ENCODE results near the gene NANOS2. TPM values are rescaled to one million over a fixed set of nuclear protein-coding genes. Genes with fewer than 3 reads are reported as not detected.

NANOS2 gene
- total RNA-seq, 1 experiment from 2014 or later: not detected

DNA sequence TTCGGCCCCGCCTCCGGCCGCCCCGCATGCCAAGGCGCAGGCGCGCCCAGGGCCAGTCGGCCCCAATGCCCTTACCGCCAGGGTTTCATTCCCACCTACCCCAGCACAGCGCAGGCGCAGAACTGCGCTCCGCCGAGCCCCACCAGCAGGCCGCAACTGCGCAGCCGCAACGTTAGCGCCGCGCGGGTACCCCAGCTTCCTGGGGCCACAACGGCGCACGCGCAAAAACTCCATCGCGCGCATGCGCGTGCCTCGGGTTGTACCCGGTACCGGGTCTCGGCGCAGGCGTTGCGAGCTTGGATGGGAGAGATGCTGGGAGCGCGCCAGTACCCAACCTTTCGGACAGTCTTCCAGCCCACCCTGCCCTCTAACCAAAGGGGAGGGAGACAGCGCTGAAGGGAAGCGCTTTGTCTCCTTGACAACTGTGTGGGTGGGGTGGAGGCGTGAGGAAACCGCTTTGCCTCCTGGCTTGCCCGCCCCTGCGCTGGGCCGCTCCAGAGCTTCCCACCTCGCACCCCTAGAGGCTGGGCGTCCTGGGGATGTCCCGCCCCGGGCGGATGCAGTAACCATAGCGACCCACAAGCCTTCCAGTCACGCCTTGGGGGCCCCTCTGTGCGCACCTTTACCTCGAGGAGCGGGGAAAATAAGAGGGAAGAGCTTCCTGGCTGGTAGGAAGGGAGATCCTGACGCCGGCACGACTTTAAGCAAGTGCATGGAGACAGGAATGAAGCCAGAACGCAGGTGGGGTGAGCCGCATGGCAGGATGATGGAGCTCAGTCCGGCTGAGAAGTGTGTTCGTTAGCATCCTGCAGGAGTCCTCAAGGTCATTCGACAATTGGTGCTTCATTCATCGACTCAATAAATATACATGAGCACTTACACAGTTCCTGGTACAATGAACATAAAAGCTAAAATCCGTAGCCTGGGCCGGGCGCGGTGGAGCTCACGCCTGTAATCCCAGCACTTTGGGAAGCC is 11.6 kb downstream of the NANOS2 start:
- H3K27me3 ChIP-seq (ENCODE audit: low read length): no peaks in the 10 kb centered on the region
- no peaks in the 10 kb centered on the region for H3K9me2 ChIP-seq (replicated peaks; ENCODE audit: low read length)
- ChIA-PET POLR2A (ENCODE audit: unreplicated experiment) (interaction anchor here (0.5 to 0.7 kb wide), 6 partner anchors 53 to 640 kb away, joined by 3 to 19 read pairs (median 8); no protein-coding TSS in a partner anchor), CTCF (interaction anchor here (0.7 kb wide), 1 partner anchor 17 kb away, joined by 3 read pairs; the partner anchor contains the start of gene IRF2BP1)
- H3K4me1 ChIP-seq (ENCODE audit: insufficient read depth, low read length): peaks cover 11% of the 10 kb centered on the region
- no peaks in the 10 kb centered on the region for H4K20me1 ChIP-seq (ENCODE audit: low read length)
- peak overlapping the region; percentile 90 for H2AFZ ChIP-seq (ENCODE audit: low read length)
- H3K36me3 ChIP-seq (ENCODE audit: low read depth, low read length): no peaks in the 10 kb centered on the region
- H3K4me2 ChIP-seq (ENCODE audit: low read length): peak overlapping the region; percentile 85
- ATAC-seq (peak; percentile 91), DNase-seq (peak; percentile 97)
- H3K79me2 ChIP-seq (ENCODE audit: low read length): peaks cover 10% of the 10 kb centered on the region; the same call in 1 of the 2 replicates
- intact Hi-C loops (cut with micrococcal nuclease): loop anchor here (2.0 kb wide), 1 partner anchor 24 kb away; no protein-coding TSS in a partner anchor
- peak overlapping the region; percentile 85 for H3K4me3 ChIP-seq (ENCODE audit: low read length)
- no peak overlapping the region for H3K27ac ChIP-seq (ENCODE audit: low read length)
- TF ChIP-seq, protein P1, sequence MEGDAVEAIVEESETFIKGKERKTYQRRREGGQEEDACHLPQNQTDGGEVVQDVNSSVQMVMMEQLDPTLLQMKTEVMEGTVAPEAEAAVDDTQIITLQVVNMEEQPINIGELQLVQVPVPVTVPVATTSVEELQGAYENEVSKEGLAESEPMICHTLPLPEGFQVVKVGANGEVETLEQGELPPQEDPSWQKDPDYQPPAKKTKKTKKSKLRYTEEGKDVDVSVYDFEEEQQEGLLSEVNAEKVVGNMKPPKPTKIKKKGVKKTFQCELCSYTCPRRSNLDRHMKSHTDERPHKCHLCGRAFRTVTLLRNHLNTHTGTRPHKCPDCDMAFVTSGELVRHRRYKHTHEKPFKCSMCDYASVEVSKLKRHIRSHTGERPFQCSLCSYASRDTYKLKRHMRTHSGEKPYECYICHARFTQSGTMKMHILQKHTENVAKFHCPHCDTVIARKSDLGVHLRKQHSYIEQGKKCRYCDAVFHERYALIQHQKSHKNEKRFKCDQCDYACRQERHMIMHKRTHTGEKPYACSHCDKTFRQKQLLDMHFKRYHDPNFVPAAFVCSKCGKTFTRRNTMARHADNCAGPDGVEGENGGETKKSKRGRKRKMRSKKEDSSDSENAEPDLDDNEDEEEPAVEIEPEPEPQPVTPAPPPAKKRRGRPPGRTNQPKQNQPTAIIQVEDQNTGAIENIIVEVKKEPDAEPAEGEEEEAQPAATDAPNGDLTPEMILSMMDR (conservative IDR thresholded peaks at IDR 0.05; ENCODE audit: low read depth, low read length): no peak
- no peak for TF ChIP-seq EZH2 (IDR thresholded peaks at IDR 0.05; ENCODE audit: low read length, unreplicated experiment)
- TF ChIP-seq EZH2phosphoT487 (IDR thresholded peaks at IDR 0.05; ENCODE audit: borderline replicate concordance, low read length): no peak
- H3F3A ChIP-seq (ENCODE audit: low read length, unreplicated experiment): no peaks in the 10 kb centered on the region
- peak overlapping the region; percentile 33; the same call in 1 of the 2 replicates for H3K9ac ChIP-seq (ENCODE audit: low read length)
- BruUV-seq (replicated peaks): TSS peak; percentile 70
- no peaks in the 10 kb centered on the region for H3K9me3 ChIP-seq (ENCODE audit: low read length)

DNA sequence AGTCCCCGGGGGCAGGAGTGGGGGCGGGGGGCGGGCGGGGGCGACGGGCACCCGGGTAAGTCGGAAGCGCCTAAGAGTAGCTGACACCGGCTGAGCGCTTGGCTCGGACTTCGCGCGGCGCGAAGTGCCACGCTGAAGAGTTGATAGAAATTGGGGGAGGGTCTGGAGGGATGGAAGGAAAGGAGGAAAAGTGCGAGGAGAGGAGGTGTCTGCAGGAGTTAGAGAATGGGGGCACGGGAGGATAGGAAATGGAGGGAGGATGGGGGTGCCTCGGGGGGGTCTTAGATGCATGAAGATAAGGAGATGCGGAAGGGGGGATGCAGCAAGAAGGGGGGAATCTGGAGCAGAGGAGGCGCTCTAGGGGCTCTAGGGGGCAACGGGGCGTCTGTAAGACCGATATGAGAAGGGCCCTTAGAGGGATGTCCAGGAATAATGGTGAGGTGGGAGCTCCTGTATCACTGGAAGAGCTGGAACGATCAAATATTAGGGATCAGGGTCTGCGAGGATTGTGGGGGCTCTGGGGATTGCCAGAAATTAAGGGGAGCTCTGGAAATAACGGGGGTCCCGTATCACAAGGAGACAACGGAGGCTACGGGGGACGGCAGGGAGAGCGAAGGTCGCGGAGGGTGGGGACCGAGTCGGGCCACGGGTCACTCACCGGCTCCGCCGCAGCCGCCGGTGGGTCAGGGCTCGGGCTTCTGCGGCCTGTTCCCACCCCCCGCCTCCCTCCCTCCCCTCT is 12.5 kb downstream of the NANOS2 start, which contains the start of gene MYPOP:
Gene MYPOP (minus strand): TSS at position 702 of the 739 bp plus-strand sequence. CDS start 840 bp downstream, outside the sequence.
- DNase-seq: no peak
- intact Hi-C loops (cut with micrococcal nuclease): loop anchor here (2.0 kb wide), 1 partner anchor 25 kb away; no protein-coding TSS in a partner anchor
- Histone ChIP-seq H3K9me3 (ENCODE audit: low read length) (no peaks in the 10 kb centered on the region), H3K4me2 (ENCODE audit: low read length) (peak within 1 kb of the TSS; percentile 93), H3K79me2 (ENCODE audit: low read length) (peaks cover 10% of the 10 kb centered on the region; the same call in 1 of the 2 replicates), H3K4me1 (ENCODE audit: insufficient read depth, low read length) (peaks cover 11% of the 10 kb centered on the region), H3F3A (ENCODE audit: low read length, unreplicated experiment) (no peaks in the 10 kb centered on the region), H3K9ac (ENCODE audit: low read length) (peak within 1 kb of the TSS; percentile 72), H3K27ac (ENCODE audit: low read length) (no peak within 1 kb of the TSS), H3K9me2 (replicated peaks; ENCODE audit: low read length) (no peaks in the 10 kb centered on the region), H3K4me3 (ENCODE audit: low read length) (peak within 1 kb of the TSS; percentile 85), H3K27me3 (ENCODE audit: low read length) (no peaks in the 10 kb centered on the region), H4K20me1 (ENCODE audit: low read length) (no peaks in the 10 kb centered on the region), H3K36me3 (ENCODE audit: low read depth, low read length) (no peaks in the 10 kb centered on the region), H2AFZ (ENCODE audit: low read length) (peak within 1 kb of the TSS; percentile 90)
- CTCF ChIA-PET: no interaction called here
- BruUV-seq (replicated peaks): TSS peak; percentile 33
- no peak for ATAC-seq
- POLR2A ChIA-PET (ENCODE audit: unreplicated experiment): interaction anchor here (0.6 to 0.7 kb wide), 3 partner anchors 54 to 433 kb away, joined by 3 to 10 read pairs (median 4); no protein-coding TSS in a partner anchor
- TF ChIP-seq EZH2 (IDR thresholded peaks at IDR 0.05; ENCODE audit: low read length, unreplicated experiment) (no peak), EZH2phosphoT487 (IDR thresholded peaks at IDR 0.05; ENCODE audit: borderline replicate concordance, low read length) (no peak)
- TF ChIP-seq, protein P1 (conservative IDR thresholded peaks at IDR 0.05; ENCODE audit: low read depth, low read length): no peak
